GM12874 (cell line): ENCODE data around the gene REV3L.

Experiments used
- CTCF ChIP-seq: IDR thresholded peaks from 2 replicates; pipeline ENCODE4 v1.5.1; 2011; ENCODE audit warnings: low read depth, mild to moderate bottlenecking, control low read depth, low read length, moderate library complexity; ENCODE audit not compliant: insufficient read depth

The REV3L gene

GRCh38 chr6:111418971-111419693 is 63.9 kb downstream of the REV3L start:
- TF ChIP-seq CTCF: no peak

GRCh38 chr6:111417946-111418345 is 65.1 kb downstream of the REV3L start:
- no peak for TF ChIP-seq CTCF

GRCh38 chr6:111417181-111417585 is 65.8 kb downstream of the REV3L start:
- TF ChIP-seq CTCF: no peak

- no peak for TF ChIP-seq CTCF
Observed at GRCh38 chr6:111416529-111416928, 66.5 kb downstream of the REV3L start.

- TF ChIP-seq CTCF: no peak
Observed at GRCh38 chr6:111414373-111414772, 68.6 kb downstream of the REV3L start.

GRCh38 chr6:111411978-111412566 is 70.9 kb downstream of the REV3L start:
- no peak for TF ChIP-seq CTCF

- TF ChIP-seq CTCF: no peak
Observed at GRCh38 chr6:111411046-111411445, 72.0 kb downstream of the REV3L start.
